ENCODE measurements around the gene PFKM.

The PFKM gene

DNA sequence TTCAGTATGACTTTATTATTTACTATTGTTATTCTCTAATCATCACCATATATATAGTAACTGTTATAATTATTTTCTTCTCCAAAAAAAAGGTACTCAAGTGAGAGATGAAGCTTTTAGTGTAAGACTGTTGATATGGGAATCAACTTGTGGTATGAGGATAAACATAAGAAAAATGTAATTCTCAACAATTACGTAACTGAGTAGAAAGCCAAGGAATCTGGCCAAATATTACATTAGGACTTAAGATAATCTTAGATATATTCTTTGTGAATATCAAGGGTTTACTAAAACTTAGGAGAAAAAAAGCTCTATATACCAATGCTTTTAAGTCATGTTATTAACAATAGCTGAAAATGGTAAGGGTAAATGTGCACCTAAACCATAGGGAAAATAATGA lies 26.6 kb upstream of the PFKM start:
- no peak overlapping the region for H3K27ac ChIP-seq
- TF ChIP-seq, protein P1, sequence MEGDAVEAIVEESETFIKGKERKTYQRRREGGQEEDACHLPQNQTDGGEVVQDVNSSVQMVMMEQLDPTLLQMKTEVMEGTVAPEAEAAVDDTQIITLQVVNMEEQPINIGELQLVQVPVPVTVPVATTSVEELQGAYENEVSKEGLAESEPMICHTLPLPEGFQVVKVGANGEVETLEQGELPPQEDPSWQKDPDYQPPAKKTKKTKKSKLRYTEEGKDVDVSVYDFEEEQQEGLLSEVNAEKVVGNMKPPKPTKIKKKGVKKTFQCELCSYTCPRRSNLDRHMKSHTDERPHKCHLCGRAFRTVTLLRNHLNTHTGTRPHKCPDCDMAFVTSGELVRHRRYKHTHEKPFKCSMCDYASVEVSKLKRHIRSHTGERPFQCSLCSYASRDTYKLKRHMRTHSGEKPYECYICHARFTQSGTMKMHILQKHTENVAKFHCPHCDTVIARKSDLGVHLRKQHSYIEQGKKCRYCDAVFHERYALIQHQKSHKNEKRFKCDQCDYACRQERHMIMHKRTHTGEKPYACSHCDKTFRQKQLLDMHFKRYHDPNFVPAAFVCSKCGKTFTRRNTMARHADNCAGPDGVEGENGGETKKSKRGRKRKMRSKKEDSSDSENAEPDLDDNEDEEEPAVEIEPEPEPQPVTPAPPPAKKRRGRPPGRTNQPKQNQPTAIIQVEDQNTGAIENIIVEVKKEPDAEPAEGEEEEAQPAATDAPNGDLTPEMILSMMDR (conservative IDR thresholded peaks at IDR 0.05): no peak
- no peak for TF ChIP-seq ZFX (IDR thresholded peaks at IDR 0.05)

DNA sequence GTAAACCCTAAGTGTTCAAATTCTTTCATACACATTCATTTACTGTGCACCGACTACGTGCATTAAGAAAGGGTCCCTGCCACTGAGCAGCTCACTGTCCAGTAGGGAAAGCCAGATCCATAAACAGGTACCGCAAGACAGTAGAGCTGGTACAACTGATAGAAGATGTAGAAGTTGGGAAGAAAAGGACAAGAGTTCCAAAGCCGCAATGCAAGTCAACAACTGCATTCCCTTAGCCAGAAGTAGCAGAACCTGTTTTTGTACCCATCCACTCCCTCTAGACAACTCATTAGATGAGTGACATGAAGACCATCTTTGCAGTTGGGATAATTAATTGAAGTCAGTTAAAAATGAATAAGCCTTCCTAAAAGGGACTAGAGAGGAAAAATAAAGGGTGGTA lies 14.6 kb upstream of the PFKM start:
- no peak overlapping the region for H3K27ac ChIP-seq
- TF ChIP-seq, protein P1 (conservative IDR thresholded peaks at IDR 0.05): no peak
- no peak for TF ChIP-seq ZFX (IDR thresholded peaks at IDR 0.05)

DNA sequence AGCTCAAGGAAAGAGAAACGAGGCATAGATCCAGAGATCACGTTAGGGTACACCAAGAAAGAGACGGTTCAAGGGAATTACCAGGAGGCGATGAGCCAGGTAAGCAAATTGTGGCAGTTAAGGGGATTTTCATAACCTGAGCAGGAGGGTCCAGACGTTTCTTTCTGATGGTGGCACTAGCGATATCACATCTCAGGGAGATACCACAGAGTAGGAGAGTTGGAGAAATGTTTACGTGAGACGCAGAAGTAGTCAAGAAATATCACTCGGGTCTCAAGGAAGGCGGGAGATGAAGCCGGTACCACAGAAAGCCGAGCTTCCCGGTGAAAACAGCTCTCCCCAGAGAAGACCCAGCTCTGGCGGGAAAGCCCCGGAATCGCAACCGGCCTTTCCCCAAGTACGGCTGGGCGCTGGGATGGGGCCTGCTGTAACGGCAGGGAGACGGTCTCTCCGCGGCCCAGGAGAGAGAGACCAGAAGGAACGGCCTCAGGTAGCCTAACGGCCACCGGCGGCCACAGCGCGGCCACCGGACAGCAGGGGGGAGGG lies 13.8 kb upstream of the PFKM start:
- TF ChIP-seq, protein P1 (conservative IDR thresholded peaks at IDR 0.05): no peak
- peak; percentile 80 for TF ChIP-seq ZFX (IDR thresholded peaks at IDR 0.05)
- H3K27ac ChIP-seq: peak overlapping the region; percentile 95

DNA sequence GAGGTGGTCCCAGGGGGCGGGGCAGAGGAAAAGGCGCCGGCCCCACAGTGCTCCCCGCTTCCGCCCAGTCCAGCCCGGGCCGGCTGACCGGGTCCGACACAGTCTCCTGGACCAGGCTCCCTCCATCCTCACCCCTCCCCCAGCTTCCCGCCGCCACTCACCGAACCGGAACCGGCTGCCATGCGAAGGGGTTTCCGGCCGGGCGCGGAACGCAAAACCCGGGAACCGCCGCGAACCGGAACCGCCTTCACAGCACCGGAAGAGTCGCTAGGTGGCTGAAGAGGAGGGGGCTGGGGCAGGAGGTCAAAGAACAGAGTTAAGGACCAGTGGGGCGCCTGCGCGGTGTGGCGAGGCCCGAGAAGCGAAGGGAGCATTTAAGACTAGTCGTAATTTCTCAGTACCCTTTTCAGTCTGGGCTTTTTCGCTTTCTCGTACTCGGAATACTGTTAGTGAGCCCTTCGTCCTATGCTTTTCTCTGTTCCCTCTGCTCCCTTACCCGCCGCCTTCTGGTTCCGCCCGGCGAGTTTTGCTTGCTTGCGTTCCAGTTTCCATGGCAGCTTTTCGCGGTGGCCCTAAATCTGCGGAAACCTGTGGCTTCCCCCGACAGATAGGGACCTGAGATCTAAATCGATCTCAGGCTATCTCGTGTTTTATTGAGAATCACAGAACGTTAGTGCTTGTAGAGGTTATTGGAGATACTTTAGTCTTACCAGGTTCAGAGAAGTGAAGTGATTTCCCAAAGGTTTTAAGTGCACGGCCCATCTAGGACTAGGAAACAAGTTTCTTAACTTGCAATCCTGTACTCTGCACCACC lies 13.1 kb upstream of the PFKM start, which contains the start of gene SENP1:
Gene SENP1, minus strand, starts transcription at position 213 of the 814 bp plus-strand sequence. CDS start 4,607 bp downstream, outside the sequence.
- H3K27ac ChIP-seq: peak within 1 kb of the TSS; percentile 95
- TF ChIP-seq, protein P1 (conservative IDR thresholded peaks at IDR 0.05): peak; percentile 20
- peak; percentile 5 for TF ChIP-seq ZFX (IDR thresholded peaks at IDR 0.05)

GRCh38 chr12:48106681-48107613 lies 12.2 kb upstream of the PFKM start:
- H3K27ac ChIP-seq: peak overlapping the region; percentile 95
- no peak for TF ChIP-seq ZFX (IDR thresholded peaks at IDR 0.05)
- TF ChIP-seq, protein P1 (conservative IDR thresholded peaks at IDR 0.05): no peak

GRCh38 chr12:48109424-48109823 lies 9.7 kb upstream of the PFKM start:
- no peak overlapping the region for H3K27ac ChIP-seq
- TF ChIP-seq, protein P1 (conservative IDR thresholded peaks at IDR 0.05): no peak
- TF ChIP-seq ZFX (IDR thresholded peaks at IDR 0.05): no peak
